ENCODE results near the gene PVALB.
A peak's percentile ranks its signal among the peaks of the same experiment; 100 is the strongest.

The PVALB gene, protein sequence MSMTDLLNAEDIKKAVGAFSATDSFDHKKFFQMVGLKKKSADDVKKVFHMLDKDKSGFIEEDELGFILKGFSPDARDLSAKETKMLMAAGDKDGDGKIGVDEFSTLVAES

GRCh38 chr22:36816636-36817524, at the start of gene PVALB:
PVALB (minus strand) TSS chr22:36817035; CDS start chr22:36817005, 30 bp downstream.
- Histone ChIP-seq H3K9ac (ENCODE audit: low read length in 2 of 2) (no peak within 1 kb of the TSS), H3K4me1 (ENCODE audit: control insufficient read depth, insufficient read depth, low read length) (peaks cover 8% of the 10 kb centered on the region), H3K9me3 (ENCODE audit: control insufficient read depth in 2 of 2, low read length in 2 of 2) (no peaks in the 10 kb centered on the region), H3K27ac (ENCODE audit: low read length) (no peak within 1 kb of the TSS), H3K36me3 (ENCODE audit: control insufficient read depth in 2 of 2, insufficient read depth in 2 of 2, low read length in 2 of 2) (no peaks in the 10 kb centered on the region), H3K4me3 (ENCODE audit: low read length in 2 of 2) (peak within 1 kb of the TSS; percentile 59 to 65), H3K27me3 (ENCODE audit: control insufficient read depth in 1 of 2, insufficient read depth in 2 of 2, low read length in 2 of 2) (peaks cover 49 to 53% of the 10 kb centered on the region in 2 donors)

DNA sequence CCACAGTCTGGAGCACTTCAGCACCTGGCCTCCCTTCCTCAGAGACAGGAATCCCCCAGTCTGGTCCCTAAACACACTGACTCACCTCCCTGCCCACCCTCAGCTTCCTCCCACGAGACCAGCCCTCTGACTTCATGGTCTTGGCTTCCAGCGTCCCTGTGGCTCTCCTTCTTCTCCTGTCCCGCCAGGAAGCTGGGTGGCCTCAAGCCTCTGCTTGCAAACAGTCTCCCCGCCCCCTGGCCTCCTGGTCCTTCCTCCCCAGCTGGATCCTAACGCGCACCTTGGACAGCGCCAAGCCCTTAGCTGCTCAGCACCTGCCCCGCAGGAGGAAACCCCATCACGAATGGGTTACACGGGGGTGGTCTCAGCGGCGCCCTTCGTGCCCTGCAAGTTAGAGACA, 48.5 kb upstream of the PVALB start:
- H3K27me3 ChIP-seq (ENCODE audit: control insufficient read depth in 1 of 2, insufficient read depth in 2 of 2, low read length in 2 of 2), result peaks cover 7 to 12% of the 10 kb centered on the region in 2 donors
- no peaks in the 10 kb centered on the region for H3K9me3 ChIP-seq (ENCODE audit: control insufficient read depth in 2 of 2, low read length in 2 of 2)
- H3K9ac ChIP-seq (ENCODE audit: low read length in 2 of 2), result no peak overlapping the region
- H3K4me3 ChIP-seq (ENCODE audit: low read length in 2 of 2), result no peak overlapping the region
- no peaks in the 10 kb centered on the region for H3K36me3 ChIP-seq (ENCODE audit: control insufficient read depth in 2 of 2, insufficient read depth in 2 of 2, low read length in 2 of 2)
- H3K27ac ChIP-seq (ENCODE audit: low read length), result no peak overlapping the region
- H3K4me1 ChIP-seq (ENCODE audit: control insufficient read depth, insufficient read depth, low read length), result no peaks in the 10 kb centered on the region

- Histone ChIP-seq H3K9me3 (ENCODE audit: control insufficient read depth in 2 of 2, low read length in 2 of 2) (no peaks in the 10 kb centered on the region), H3K27ac (ENCODE audit: low read length) (no peak overlapping the region), H3K4me1 (ENCODE audit: control insufficient read depth, insufficient read depth, low read length) (no peaks in the 10 kb centered on the region), H3K36me3 (ENCODE audit: control insufficient read depth in 2 of 2, insufficient read depth in 2 of 2, low read length in 2 of 2) (no peaks in the 10 kb centered on the region), H3K9ac (ENCODE audit: low read length in 2 of 2) (no peak overlapping the region), H3K4me3 (ENCODE audit: low read length in 2 of 2) (no peak overlapping the region), H3K27me3 (ENCODE audit: control insufficient read depth in 1 of 2, insufficient read depth in 2 of 2, low read length in 2 of 2) (peaks cover 4 to 12% of the 10 kb centered on the region in 2 donors)
Observed at GRCh38 chr22:36864454-36865215, 47.8 kb upstream of the PVALB start.

GRCh38 chr22:36863979-36864378, 47.1 kb upstream of the PVALB start:
- Histone ChIP-seq H3K36me3 (ENCODE audit: control insufficient read depth in 2 of 2, insufficient read depth in 2 of 2, low read length in 2 of 2) (no peaks in the 10 kb centered on the region), H3K4me3 (ENCODE audit: low read length in 2 of 2) (no peak overlapping the region), H3K4me1 (ENCODE audit: control insufficient read depth, insufficient read depth, low read length) (no peaks in the 10 kb centered on the region), H3K27ac (ENCODE audit: low read length) (no peak overlapping the region), H3K9ac (ENCODE audit: low read length in 2 of 2) (no peak overlapping the region), H3K9me3 (ENCODE audit: control insufficient read depth in 2 of 2, low read length in 2 of 2) (no peaks in the 10 kb centered on the region), H3K27me3 (ENCODE audit: control insufficient read depth in 1 of 2, insufficient read depth in 2 of 2, low read length in 2 of 2) (peaks cover 0 to 8% of the 10 kb centered on the region in 2 donors)

DNA sequence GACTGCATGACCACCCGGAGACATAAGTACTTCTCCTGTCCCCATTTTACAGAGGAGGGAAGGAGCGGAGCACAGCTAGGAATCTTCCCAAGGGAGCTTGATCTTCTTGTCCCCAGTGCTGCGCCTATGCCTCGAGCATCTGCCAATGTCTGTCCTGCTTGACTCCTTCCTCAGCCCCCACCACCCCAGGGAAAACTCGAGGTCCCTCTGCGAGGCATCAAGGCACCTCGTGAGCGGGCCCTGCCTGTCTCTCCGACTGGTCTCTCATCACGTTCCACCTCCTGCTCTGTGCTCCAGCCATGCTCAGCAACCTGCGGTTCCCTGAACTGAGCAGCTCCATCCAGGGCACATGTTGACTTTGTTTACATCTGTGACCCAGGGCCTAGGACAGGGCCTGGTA, 46.4 kb upstream of the PVALB start:
- H3K4me3 ChIP-seq (ENCODE audit: low read length in 2 of 2), result peak overlapping the region in 1 of 2 donors; percentile 8
- H3K27me3 ChIP-seq (ENCODE audit: control insufficient read depth in 1 of 2, insufficient read depth in 2 of 2, low read length in 2 of 2), result peaks cover 0 to 5% of the 10 kb centered on the region in 2 donors
- no peak overlapping the region for H3K27ac ChIP-seq (ENCODE audit: low read length)
- H3K36me3 ChIP-seq (ENCODE audit: control insufficient read depth in 2 of 2, insufficient read depth in 2 of 2, low read length in 2 of 2), result no peaks in the 10 kb centered on the region
- H3K9me3 ChIP-seq (ENCODE audit: control insufficient read depth in 2 of 2, low read length in 2 of 2), result no peaks in the 10 kb centered on the region
- H3K9ac ChIP-seq (ENCODE audit: low read length in 2 of 2), result no peak overlapping the region
- no peaks in the 10 kb centered on the region for H3K4me1 ChIP-seq (ENCODE audit: control insufficient read depth, insufficient read depth, low read length)

DNA sequence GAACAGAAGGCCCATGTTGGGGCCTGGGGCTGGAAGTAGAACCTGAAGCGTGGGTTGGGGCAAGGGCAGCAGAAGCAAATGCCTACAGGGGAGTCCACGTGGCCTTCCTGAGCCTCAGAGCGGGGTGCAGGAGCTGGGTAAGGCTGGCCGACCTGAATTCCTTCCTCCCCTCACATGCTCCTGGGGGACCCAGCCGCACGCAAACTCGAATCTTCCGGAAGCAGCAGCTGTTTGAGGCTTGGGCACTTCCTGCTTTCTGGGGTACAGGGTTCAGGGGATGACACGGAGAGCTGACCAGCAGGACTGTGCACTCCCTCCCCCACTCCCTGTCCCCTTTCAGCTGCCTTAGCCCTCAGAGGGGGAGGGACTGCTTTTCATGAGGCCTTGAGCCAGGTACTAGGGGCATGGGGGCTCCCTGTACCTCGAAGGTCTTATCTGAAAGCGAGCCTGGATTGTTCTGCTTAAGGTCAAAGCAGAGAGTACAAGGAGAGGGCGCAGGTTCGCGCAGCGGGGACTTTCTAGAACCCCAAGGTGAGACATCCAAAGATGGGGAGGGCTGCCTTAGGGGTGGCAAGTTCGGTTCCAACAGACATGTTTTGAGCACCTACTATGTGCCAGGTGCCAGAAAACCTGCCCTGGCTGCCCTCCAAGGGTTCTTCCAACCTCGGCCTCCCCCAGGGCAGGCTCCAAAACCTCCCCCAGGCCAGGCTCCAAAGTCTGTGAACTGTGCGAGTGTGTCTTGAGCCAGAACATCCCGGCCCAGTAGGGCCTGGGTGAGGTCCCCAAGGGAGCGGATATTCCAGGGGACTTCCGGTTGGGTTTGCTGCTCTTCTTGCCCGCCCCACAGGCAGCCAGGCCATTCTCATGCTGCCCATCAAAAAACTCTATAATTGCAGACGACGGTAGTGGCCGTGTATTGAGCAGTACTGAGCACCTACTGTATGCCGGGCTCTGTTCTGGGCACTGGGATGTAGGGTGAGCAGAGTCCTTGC, 45.7 kb upstream of the PVALB start:
- no peak overlapping the region for H3K27ac ChIP-seq (ENCODE audit: low read length)
- H3K36me3 ChIP-seq (ENCODE audit: control insufficient read depth in 2 of 2, insufficient read depth in 2 of 2, low read length in 2 of 2), result no peaks in the 10 kb centered on the region
- H3K9me3 ChIP-seq (ENCODE audit: control insufficient read depth in 2 of 2, low read length in 2 of 2), result no peaks in the 10 kb centered on the region
- H3K4me1 ChIP-seq (ENCODE audit: control insufficient read depth, insufficient read depth, low read length), result no peaks in the 10 kb centered on the region
- peaks cover 0 to 5% of the 10 kb centered on the region in 2 donors for H3K27me3 ChIP-seq (ENCODE audit: control insufficient read depth in 1 of 2, insufficient read depth in 2 of 2, low read length in 2 of 2)
- peak overlapping the region in 1 of 2 donors; percentile 8 for H3K4me3 ChIP-seq (ENCODE audit: low read length in 2 of 2)
- no peak overlapping the region for H3K9ac ChIP-seq (ENCODE audit: low read length in 2 of 2)

- H3K27ac ChIP-seq (ENCODE audit: low read length), result no peak within 1 kb of the TSS
- H3K4me1 ChIP-seq (ENCODE audit: control insufficient read depth, insufficient read depth, low read length), result peaks cover 8% of the 10 kb centered on the region
- no peaks in the 10 kb centered on the region for H3K9me3 ChIP-seq (ENCODE audit: control insufficient read depth in 2 of 2, low read length in 2 of 2)
- H3K27me3 ChIP-seq (ENCODE audit: control insufficient read depth in 1 of 2, insufficient read depth in 2 of 2, low read length in 2 of 2), result peaks cover 7% of the 10 kb centered on the region in 2 donors
- H3K36me3 ChIP-seq (ENCODE audit: control insufficient read depth in 2 of 2, insufficient read depth in 2 of 2, low read length in 2 of 2), result no peaks in the 10 kb centered on the region
- no peak within 1 kb of the TSS for H3K9ac ChIP-seq (ENCODE audit: low read length in 2 of 2)
- H3K4me3 ChIP-seq (ENCODE audit: low read length in 2 of 2), result peak within 1 kb of the TSS in 1 of 2 donors; percentile 15
Observed at GRCh38 chr22:36860821-36861659, 44.2 kb upstream of the PVALB start, which contains the start of gene NCF4. NCF4 (plus strand) TSS chr22:36861006; CDS start chr22:36861172, 166 bp downstream.

GRCh38 chr22:36860438-36860820, 43.6 kb upstream of the PVALB start:
- Histone ChIP-seq H3K4me1 (ENCODE audit: control insufficient read depth, insufficient read depth, low read length) (peaks cover 10% of the 10 kb centered on the region), H3K27me3 (ENCODE audit: control insufficient read depth in 1 of 2, insufficient read depth in 2 of 2, low read length in 2 of 2) (peaks cover 7% of the 10 kb centered on the region in 2 donors), H3K4me3 (ENCODE audit: low read length in 2 of 2) (no peak overlapping the region), H3K27ac (ENCODE audit: low read length) (no peak overlapping the region), H3K9me3 (ENCODE audit: control insufficient read depth in 2 of 2, low read length in 2 of 2) (no peaks in the 10 kb centered on the region), H3K36me3 (ENCODE audit: control insufficient read depth in 2 of 2, insufficient read depth in 2 of 2, low read length in 2 of 2) (no peaks in the 10 kb centered on the region), H3K9ac (ENCODE audit: low read length in 2 of 2) (no peak overlapping the region)

GRCh38 chr22:36860017-36860416, 43.2 kb upstream of the PVALB start:
- peaks cover 10% of the 10 kb centered on the region for H3K4me1 ChIP-seq (ENCODE audit: control insufficient read depth, insufficient read depth, low read length)
- no peak overlapping the region for H3K27ac ChIP-seq (ENCODE audit: low read length)
- H3K9me3 ChIP-seq (ENCODE audit: control insufficient read depth in 2 of 2, low read length in 2 of 2), result no peaks in the 10 kb centered on the region
- peaks cover 7% of the 10 kb centered on the region in 2 donors for H3K27me3 ChIP-seq (ENCODE audit: control insufficient read depth in 1 of 2, insufficient read depth in 2 of 2, low read length in 2 of 2)
- H3K9ac ChIP-seq (ENCODE audit: low read length in 2 of 2), result no peak overlapping the region
- no peak overlapping the region for H3K4me3 ChIP-seq (ENCODE audit: low read length in 2 of 2)
- H3K36me3 ChIP-seq (ENCODE audit: control insufficient read depth in 2 of 2, insufficient read depth in 2 of 2, low read length in 2 of 2), result no peaks in the 10 kb centered on the region

Measured in stomach smooth muscle (tissue), 2 donors.